HG03280 (cell line): ENCODE measurements around the gene GALNT17.

ENCODE experiments used
- ATAC-seq: cut with Tn5 transposase; IDR thresholded peaks from one replicate; pipeline ENCODE4 v1.9.1; 2021; ENCODE audit warnings: mild to moderate bottlenecking, moderate library complexity; ENCODE audit not compliant: unreplicated experiment

The GALNT17 gene

DNA sequence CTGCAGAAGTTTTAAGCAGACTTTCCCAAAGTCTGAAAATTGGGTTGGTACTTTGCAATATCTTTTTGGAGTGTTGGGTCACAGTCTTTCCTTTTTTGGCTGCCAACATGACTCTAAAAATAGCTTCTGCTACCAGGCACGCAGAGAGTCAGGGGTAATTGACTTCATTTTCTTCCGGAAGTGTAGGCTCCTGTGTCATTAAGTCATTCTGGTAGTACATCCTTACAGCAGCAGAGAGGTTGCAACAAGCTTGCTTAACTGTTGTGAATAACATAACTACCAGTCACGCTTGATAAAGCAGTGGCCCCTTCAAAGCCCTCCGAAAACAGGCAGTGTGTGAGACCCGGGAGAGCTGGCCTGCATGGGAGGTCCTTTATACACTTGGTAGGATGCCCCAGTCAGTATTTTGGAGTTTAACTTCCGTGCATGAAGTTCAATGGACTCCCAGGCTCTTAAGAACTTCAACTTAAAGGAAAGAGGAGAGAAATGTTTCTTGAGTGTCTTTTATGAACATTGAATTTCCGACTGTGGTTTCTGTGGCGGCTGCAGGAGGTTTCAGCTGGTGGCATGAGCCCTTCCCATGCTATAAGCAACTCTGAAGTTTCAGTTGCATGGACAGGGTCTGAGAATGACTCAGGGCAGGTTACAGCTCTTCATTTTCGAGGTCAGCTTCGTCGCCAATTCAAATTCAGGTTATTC lies 310.7 kb downstream of the GALNT17 start:
- no peak for ATAC-seq

DNA sequence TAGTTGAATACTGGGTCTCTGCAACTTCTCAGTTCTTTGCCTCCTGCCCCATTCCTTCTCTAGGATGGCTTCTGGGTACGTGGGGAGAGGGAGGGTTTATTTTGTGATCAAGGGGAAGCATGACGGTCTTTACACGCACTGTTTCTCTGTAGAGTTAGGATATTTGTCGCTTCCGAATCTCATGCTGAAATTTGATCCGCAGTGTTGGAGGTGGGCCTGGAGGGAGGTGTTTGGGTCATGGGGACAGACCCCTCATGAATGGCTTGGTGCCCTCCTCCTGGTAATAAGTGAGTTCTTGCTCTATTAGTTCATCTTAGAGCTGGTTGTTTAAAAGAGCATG lies 311.2 kb downstream of the GALNT17 start:
- ATAC-seq = no peak

DNA sequence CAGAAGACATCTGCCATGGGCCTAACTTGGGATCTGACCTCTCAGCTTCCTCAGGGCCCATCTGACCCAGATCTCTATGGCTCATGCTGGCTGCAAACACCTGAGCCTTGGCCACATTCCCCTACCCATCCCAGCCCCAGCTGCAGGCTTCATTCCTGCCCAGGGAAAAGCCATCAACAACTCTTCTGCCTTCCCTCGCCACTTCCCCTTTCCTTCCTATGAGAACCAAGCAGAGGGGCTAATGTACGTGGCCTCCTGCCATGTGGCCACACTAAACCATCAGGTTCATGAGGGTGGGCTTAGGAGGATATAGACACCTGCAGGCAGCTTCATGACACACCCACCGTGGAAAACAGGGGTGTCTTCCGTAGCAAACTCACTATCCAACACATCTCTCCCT lies 312.2 kb downstream of the GALNT17 start:
- ATAC-seq = no peak

DNA sequence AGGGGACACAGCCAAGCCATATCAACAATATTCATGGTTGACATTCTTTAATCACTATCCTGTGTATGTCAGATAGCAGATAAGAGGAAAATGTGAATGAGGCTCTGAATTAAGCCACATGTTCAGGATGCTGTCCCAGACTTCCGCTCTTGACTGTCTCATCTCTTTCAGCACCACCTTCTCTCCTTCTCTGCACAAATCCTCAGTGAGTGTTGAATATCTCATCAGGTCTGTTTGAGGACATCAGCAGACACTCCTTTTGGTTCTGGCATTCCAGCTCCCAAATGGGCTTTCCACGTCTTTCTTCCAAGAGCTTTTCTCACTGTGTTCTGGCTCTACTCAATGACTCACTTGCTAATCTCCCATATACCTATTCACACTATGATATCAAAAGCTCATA lies 321.7 kb downstream of the GALNT17 start:
- ATAC-seq = no peak

DNA sequence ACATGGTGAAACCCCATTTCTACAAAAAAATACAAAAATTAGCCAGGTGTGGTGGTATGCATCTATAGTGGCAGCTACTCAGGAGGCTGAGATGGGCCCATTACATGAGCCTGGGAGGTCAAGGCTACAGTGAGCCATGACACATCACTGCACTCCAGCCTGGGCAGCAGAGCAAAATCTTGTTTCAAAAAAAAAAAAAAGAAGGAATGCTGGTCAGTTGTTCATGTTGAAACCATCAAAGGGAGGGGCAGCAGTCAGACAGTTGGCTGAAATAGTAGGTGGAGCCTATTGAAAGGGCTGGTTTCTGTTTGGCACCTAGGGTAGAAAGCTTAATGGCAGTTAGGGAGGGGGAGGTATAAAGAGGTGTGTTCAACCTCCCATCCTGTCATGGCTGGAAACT lies 323.0 kb downstream of the GALNT17 start:
- no peak for ATAC-seq

DNA sequence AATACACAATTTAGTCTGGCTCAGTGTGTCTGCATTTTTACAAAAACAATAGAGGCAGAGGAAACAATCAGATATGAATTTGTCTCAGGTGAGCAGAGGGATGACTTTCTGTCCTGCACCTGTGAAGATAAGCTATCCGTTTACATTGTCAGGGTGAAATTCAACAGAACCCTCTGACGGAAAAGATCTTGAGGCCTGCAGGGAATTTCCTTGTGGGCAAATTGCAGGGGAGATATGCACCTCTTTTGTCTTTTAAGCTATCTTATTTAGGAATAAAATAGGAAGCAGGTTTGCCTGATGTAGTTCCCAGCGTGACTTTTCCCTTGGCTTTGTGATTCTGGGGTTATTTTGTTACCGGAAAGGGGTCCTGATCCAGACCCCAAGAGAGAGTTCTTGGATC lies 325.1 kb downstream of the GALNT17 start:
- no peak for ATAC-seq

DNA sequence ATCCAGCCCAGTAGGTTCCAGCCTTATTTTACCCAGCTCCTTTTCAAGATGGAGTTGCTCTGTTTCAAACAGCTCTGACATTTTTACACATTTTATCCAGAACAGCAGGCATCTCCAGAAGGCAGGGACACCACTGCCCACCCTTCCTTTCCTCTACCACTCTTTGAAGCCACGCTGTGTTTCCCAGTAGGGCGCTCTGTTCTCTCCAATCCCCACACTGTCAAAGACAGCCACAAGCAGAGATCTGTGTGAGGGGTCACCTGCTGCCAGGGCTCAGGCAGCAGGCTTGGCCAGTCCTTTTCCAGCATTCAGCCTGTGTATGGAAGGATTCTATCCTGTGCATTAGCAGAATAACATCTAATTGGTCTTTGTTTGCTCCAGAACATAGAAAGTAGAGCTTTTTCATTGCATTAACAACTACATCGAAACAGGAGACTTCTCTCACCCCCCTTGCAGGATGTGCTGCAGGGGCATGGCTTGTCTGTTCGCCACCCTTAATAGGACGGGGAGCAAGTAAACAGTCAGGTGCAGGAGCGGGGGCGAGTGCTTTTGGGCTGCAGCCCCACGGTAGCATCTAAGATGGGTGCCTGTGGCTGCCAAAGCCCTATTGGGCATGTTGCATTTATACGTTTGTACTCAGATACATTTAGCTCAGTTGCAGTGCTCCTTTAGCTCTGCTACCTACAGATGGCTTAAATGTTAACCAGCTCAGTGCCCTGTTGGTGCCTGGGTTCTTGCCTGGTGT lies 326.1 kb downstream of the GALNT17 start:
- no peak for ATAC-seq

DNA sequence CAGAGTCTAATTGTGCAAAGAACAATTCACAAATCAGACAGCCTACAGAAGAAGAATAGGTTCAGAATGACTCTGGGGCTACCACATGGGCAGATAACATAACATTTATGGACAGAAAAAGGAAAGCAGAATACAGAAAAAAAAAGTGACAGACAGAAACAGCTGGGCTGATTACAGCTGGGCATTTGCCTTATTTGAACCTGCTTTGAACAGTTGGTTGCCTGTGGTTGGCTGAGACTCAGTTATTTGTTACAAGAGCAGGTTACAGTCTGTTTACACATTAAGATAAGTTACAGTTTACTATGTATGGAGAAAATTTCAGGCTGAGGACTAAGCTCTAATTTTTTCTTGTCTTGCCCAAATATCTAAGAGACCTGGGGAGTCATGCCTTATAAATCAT lies 327.2 kb downstream of the GALNT17 start:
- ATAC-seq = no peak

DNA sequence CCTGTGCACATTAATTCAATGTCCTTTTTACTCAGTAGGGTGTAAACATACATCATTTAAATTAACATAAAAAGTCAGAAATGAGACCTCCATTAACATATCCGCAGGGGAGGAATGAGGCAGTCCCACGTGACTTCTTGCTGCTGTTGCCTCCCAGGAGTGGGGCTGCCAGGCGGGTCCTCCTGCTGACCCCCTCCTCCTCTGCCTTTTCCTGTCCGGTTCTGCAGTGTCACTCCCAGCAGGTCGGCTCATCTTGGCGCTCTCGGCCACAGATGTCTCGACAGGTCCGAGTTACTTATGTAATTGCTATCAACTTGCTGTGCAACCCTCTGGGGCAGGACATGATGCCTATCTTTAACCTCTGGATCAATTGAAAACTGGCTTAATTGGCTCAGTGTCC lies 329.6 kb downstream of the GALNT17 start:
- ATAC-seq = no peak

DNA sequence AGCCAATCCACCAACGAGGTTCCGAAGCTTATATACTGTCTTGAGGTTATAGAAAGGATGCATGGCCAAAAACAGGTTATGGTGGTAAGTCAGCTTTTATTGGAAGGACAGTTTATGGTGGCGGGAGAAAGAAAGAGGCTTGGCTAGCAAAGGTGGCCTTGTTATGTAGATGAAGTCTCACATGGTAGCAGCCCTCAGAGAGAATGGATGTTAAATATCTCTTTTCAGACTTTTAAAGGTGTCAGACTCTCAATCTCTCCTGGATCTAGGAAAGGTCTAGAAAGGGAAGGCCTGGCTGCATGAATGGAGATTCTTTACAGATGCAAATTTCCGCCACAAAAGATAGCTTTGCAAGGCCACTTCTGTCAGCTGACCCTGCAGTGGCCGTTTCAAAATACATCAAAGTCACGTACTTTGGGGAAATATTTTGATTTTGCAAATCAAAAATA lies 333.8 kb downstream of the GALNT17 start:
- no peak for ATAC-seq

DNA sequence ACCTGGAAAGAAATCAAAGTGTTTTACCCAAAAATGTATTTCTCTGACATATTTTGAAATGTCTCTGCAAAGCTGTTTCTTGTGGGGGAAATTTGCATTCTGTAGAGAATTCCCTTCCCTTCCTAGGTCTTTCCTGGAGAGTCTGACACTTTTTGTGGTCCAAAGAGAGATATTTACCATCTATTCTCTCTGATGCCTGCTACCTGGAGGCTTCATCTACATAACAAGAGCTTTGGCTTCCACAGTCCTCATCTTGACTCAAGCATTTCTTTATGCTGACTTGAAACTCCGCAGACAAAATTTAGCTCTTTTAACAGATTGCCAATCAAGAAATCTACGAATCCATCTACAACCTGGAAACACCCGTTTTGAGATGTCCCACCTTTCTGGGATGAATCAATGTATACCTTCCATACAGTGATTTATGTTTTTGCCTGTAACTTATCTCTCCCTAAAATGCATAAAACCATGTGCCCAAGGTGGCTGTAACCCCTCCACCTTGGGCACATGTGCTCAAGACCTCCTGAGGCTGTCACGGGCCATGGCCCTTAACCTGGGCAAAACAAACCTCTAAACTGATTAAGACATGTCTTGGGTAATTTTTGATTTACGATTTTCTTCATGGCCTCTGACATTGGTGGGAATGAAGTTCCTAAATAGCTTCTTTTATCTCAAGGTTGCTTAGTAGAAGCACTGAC lies 334.7 kb downstream of the GALNT17 start:
- no peak for ATAC-seq

DNA sequence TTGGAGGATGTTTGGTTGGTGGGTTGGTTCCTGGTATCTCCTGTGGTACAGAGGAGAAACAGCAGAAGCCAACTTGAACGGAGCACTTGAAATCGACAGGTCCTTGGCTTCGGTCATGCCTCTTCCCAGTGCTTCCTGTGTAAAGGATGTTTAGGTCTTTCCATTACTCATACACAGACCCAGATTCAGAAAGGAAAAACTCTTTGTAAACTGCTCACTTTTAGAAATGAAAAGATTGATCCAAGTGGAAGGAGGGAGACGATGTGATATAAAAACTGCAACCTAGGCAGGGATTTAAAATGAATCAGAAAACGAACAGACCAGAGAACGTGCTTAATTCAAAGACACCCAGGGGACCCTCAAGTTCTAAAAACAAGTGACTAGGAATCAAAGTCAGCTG lies 338.4 kb downstream of the GALNT17 start:
- ATAC-seq = no peak

DNA sequence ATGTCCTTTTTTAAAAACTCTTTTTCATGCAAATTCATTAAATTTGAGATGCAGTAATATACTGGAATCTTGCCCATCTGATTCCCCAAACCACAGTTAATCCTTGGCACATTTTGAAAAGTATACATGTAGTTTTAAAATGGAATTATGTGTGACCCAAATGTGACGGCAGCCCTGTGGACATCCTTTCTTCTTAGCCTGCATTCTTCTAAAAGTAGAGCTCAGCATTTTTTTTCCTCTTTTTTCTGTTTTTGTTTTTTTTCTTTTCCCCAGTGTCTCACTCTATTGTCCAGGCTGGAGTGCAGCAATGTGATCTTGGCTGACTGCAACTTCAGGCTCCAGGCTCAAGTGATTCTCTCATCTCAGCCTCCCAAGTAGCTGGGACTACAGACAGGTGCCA lies 338.9 kb downstream of the GALNT17 start:
- ATAC-seq = no peak

DNA sequence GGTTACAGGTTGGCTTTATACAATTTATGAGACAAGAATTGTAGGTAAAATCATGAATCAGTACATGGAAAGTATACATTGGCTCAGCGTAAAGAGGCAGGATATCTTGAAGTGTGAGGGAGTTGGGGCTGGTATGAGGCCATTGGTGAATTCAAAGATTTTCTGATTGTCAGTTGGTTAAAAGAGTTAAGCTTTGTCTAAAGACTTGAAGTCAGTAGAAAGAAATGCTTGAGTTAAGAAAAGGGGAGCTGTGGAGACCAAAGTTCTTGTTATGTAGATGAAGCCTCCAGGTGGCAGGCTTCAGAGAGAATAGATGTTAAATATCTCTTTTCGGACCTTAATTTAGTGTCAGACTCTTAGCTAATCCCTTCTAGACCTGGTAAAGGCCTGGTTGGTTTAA lies 341.0 kb downstream of the GALNT17 start:
- no peak for ATAC-seq

DNA sequence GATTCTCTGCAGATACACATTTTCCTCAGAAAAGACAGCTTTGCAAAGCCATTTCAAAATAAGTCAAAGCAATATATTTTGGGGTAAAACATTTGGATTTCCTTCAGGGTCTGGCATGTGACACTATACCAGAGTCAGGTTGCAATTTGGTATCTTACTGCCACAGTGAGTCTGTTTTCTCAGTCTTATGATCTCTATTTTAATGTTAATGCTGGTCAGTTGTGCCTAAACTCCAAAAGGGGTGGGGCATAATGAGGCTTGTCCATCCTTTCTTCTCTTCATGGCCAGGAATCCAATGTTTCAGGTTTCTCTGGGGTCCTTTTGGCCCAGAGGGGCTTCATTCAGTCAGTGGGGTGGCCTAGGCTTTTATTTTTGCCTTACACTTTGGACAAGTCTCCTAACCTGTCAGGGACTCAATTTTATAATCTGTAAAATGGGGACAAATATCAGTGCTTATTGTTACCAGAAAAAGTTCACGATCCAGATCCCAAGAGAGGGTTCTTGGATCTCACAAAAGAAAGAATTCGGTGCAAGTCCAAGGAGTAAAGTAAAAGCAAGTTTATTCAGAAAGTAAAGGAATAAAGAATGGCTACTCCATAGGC lies 341.5 kb downstream of the GALNT17 start:
- no peak for ATAC-seq

DNA sequence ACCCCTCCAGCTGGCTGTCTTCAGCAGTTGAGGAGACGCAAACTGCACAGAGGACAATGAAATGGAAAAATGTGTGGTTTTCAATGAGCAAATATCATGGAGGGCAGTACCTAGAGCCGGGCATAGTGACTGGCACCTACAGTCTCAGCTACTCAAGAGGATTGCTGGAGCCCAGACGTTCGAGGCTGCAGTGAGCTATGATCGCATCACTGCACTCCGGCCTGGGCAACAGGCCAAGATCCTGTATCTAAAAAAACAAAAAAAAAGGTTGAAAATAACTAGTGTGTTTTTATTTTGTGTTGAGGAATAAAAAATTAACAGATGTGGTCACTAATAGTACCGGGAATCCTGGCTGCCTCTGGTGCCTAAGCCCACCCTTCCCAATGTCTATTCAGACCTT lies 345.5 kb downstream of the GALNT17 start:
- no peak for ATAC-seq

DNA sequence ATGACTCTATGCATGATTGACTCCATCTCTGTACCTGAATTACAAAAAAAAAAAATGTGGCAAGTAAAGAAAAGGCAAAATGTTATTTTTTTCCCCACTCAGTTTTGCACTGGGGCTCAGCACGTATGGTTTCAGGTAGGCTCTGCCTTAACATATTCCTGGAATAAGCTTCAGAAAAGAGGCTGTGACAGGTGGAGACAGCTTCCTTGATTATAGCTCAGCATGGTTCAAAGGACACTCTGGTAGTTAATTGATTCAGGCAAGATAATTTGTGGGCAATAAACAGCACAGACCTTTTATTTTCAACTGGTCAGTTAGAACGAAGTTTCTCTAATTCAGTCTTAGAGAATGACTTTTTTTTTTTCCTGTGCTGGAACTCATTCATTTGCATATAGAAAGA lies 347.3 kb downstream of the GALNT17 start:
- no peak for ATAC-seq

DNA sequence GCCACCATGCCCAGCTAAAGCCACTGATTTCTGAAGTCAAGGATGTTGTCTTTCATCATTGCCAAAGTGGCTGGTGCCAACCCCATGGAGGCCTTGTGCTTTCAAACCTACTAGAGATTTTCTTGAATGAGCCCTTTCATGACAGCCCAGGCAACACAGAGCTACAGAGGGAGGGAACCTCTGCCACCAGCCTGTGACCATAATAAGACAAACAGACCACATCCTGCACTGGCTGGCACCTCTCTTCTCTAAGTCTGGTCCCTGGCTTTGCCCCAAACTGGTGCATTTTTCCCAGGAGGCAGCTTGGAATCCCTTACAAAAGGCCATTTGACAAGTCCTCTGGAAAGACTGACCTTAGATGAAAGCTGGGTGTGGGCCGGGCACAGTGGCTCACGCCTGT lies 348.8 kb downstream of the GALNT17 start:
- no peak for ATAC-seq

DNA sequence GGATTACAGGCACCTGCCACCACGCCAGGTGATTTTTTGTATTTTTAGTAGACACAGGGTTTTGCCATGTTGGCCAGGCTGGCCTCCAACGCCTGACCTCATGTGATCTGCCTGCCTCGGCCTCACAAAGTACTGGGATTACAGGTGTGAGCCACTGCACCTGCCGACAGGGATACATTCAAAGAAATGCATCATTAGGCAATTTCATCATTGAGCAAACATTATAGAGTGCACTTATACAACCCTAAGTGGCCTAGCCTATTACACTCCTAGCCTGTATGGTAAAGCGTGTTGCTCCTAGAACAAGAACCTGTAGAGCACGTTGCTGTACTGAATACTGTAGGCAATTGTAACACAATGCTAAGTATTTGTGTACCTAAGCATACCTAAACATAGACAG lies 350.3 kb downstream of the GALNT17 start:
- no peak for ATAC-seq

DNA sequence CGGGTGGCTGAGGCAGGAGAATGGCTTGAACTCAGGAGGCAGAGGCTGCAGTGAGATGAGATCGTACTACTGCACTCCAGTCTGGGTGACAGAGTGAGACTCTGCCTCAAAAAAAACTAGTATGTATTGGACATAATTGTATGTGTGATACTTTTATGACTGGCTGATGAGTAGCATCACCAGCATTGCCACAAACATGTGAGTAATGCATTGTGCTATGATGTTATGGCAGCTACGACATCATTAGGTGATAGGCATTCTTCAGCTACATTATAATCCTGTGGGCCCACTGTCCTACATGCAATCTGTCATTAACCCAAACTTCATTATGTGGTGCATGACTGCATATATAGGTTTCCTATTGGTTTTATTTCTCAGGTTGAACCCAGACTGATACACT lies 352.4 kb downstream of the GALNT17 start:
- no peak for ATAC-seq

DNA sequence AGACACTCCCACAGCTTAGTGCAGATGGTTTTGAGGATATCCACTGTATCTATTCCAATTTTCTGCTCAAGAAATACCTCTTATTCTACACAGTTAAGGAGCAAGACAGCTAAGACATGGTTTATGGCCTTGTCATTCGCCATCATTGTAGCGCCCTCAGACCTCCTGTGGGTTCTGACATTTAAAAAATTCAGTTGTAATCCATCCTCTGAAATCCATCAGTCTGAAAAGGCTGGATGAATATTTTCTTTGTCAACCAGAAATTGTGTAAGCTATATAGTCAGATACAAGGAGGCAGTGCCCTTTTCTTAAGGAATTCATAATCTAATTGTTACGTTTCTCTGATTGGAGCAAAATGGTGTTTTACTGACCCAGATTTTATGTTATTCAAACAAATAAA lies 353.6 kb downstream of the GALNT17 start:
- ATAC-seq = no peak

DNA sequence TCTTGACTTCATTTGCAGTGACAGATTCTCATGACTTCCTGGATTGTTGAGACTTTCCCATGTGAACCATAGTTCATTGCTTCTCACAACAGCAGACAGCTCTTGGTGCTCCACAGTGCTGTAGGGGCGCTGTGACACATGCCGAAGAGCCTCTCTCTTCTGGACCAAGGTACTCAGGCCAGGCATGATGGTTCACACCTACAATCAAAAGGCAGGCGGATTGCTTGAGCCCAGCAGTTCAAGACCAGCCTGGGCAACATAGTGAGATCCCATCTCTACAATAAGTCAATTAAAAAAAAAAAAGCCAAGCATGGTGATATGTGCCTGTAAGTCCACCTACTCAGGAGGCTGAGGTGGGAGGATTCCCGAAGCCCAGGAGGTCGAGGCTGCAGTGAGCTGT lies 354.5 kb downstream of the GALNT17 start:
- ATAC-seq = no peak
